NCI-H524 (cell line): ENCODE results near the gene POPDC3.
"Not testable (repeated sequence)": the region's sequence is repeated elsewhere in the genome, so short reads cannot be mapped to it uniquely, and the experiment has no call there.

Source experiments
- DNase-seq, 2 experiments: peaks; one replicate each; lab custom pipeline; 2025; lab: John Stamatoyannopoulos, UW

The POPDC3 gene, protein sequence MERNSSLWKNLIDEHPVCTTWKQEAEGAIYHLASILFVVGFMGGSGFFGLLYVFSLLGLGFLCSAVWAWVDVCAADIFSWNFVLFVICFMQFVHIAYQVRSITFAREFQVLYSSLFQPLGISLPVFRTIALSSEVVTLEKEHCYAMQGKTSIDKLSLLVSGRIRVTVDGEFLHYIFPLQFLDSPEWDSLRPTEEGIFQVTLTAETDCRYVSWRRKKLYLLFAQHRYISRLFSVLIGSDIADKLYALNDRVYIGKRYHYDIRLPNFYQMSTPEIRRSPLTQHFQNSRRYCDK

DNA sequence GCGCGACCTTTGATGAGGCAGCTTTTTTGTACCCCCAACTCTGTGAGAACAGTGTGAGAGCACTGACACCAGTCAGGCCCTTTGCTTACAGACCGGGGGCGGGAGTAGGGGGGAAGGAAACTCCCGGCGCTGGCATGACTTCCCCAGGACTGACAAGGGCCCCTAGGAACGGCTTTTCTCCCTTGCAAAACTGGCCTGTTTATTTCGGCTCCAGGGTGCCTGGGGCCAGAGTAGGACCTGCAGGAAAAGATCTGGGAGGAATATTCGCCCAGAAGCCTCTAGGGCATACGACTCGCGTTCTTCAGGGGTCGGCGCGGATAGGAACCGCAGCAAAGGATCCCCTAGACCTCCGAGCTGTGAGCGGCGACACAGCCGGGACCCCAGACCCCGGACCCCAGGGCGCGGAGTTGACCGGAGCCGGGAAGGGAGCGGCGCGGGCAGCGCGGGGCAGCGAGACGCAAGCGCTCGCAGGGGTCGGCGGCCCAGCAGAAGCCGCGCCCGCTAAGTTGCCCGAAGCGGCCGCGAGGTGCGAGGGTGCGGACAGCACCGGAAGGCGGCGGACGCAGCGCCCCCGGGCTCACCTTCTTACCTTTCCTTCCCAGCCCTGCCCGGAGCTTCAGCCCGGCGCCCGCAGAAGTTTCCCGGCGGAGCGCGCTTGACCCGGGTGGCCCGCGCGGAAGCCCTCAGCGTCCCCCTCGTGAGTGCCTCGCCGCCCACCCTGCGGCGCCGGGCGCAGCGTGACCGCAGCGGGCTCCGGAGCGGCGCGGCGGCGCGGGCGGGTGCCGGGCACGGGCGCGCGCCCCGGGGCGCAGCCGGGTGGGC, at the start of gene POPDC3:
Gene POPDC3 (minus strand): TSS at position 771 of the 822 bp plus-strand sequence. CDS start 18,105 bp downstream, outside the sequence.
- DNase-seq = peak in 1 of 2 experiments; percentile 62

- DNase-seq = no peak
Measured at GRCh38 chr6:105227295-105227767, 47.5 kb upstream of the POPDC3 start.

- no peak for DNase-seq
Measured at GRCh38 chr6:105226598-105227294, 46.9 kb upstream of the POPDC3 start.

DNA sequence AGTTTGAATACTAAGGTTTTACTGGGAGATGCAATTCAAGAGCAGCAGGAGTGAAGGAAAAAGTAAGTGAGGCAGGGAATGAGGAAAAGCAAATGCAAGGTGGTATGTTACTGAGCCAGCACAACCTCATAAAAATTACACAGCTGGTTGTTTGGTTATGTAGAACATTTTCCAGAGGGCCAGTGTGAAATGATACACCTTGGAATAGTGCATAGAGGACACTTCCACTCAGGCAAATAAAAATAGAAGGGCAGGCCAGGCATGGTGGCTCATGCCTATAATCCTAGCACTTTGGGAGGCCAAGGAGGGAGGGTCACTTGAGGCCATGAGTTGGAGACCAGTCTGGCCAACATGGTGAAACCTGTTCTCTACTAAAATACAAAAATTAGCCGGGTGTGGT, 43.4 kb upstream of the POPDC3 start:
- DNase-seq = no peak

DNA sequence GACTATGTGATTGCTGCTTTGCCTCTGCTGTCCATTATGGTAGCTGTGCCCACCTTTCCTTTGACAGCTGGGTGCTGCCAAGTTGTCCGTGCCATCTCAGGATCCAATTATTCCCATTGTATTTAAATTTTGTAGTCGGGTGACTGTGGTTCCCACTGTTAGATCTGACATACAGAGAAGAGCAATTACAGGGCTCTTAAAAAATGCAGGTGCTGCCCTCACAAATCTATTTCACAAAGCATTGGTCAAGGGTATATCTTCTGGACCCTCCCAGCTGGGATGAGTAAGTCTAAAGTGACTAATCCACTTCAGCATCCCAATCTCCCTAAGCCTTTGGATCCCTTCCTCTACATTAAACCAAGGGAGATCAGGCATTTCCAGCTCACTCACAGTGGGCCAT, 41.4 kb upstream of the POPDC3 start:
- DNase-seq = peak in 1 of 2 experiments; percentile 66

GRCh38 chr6:105220186-105220585, 40.4 kb upstream of the POPDC3 start:
- DNase-seq = peak; percentile 87 to 95

GRCh38 chr6:105219218-105219617, 39.4 kb upstream of the POPDC3 start:
- not testable (repeated sequence) for DNase-seq

DNA sequence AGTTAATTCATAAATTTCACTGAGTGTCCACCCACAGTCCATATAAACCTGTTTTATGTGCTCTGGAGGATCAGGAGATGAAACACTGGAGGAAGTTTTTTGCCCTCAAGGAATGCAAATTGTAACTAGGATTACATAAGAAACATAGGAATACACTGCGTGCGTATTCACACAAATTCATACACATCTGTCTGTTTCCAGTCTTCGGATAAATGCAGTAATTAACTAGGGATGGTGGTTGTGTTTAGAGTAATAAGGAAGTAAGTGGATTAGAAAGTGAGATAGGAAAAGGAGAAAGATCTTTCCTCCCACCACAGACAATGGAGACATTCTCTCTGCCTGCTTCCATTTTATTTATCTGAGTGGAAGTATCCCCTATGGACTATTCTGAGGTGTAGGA, 35.7 kb upstream of the POPDC3 start:
- no peak for DNase-seq

GRCh38 chr6:105214668-105215067, 34.9 kb upstream of the POPDC3 start:
- no peak for DNase-seq

DNA sequence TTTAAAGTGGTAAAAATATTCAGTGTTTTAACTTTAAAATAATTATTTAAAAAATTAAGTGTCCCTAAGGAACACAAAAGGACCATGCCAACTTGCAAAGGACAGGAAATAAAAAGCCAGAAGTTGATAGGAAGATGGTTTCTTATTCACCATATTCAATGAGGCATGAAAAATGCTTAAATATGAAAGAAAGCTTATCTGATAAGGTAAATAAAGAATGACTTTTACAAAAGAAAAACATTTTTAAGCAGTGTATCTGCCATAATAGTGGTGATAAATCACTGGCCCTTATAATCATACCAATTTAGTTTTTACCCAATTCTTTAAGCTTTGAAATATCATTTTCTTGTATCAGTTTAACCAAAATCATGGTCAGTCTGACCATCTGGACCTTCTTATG, 33.5 kb upstream of the POPDC3 start:
- no peak for DNase-seq

GRCh38 chr6:105212587-105212986, 32.8 kb upstream of the POPDC3 start:
- DNase-seq = no peak

GRCh38 chr6:105211831-105212230, 32.0 kb upstream of the POPDC3 start:
- DNase-seq = no peak

DNA sequence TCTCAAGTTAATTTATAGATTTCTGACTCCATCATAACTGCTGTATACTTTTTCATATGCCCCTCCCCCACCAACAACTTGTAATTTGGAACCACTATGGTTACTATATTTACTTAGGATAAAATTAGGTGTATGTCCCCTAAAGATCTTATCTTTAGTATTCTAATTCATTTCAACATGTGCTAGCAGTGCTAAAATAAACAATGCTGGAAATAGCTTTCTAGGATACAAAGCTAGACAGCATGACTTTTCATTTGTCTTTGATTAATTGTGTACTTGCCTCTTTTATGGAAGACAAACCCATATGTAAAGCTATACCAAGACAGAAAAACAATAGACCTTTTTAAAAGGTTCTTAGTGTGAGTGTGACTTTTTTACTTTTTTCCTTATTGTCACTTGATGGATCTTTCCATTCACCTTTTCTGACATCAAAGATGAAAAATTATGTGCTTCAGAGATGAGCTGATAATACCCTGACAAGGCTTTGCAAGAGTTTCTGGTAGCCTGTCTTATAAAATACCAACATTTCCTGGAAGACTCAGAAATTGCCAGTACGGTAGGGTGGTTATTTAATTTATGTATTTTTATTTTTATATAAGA, 31.2 kb upstream of the POPDC3 start:
- DNase-seq = no peak

GRCh38 chr6:105209950-105210706, 30.3 kb upstream of the POPDC3 start:
- DNase-seq = no peak

- no peak for DNase-seq
Measured at GRCh38 chr6:105207524-105208269, 27.9 kb upstream of the POPDC3 start.

DNA sequence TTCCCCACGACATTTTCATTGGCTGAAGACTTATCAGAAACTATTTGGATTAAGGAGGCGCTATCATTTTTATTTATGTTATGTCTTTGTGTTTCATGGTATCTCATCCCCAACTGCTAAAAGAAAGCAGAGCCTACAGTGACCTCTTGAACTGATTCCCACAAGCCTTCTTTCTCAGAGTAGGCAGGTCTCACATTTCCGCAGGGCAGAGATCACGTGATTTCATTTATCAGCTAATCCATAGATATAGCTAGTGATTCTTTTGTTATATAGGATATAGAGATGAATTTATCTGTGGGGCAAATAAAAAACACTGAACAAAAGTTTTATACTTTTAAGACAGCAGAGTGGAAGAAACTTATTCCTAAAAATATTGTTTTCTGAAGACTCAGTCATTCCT, 25.0 kb upstream of the POPDC3 start:
- no peak for DNase-seq

DNA sequence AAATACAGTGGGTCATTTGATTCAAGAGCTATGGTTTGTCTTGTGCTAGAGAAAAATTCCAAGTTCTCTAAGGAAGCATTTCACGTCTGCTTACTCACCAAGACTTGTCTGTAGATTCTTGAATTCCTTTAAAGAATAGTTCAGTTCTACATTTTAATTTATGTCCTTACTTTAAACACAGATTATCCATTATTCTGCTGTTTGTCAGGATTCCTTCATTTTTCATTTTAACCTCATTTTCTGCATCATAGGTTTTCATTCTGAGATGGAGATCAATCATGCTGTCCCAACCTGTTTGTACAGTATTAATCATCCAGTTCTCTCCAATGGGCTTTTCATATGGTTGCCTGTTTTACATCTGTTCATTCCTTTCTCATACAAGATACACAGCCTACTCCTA, 24.5 kb upstream of the POPDC3 start:
- DNase-seq = no peak

- DNase-seq = peak; percentile 10 to 66
Measured at GRCh38 chr6:105202486-105202885, 22.7 kb upstream of the POPDC3 start.

- DNase-seq = no peak
Measured at GRCh38 chr6:105200133-105200730, 20.4 kb upstream of the POPDC3 start.

GRCh38 chr6:105199711-105200110, 19.9 kb upstream of the POPDC3 start:
- no peak for DNase-seq
